ENCODE results near the gene RCOR2. TPM values are rescaled to one million over a fixed set of nuclear protein-coding genes. Genes with fewer than 3 reads are reported as not detected.

Gene RCOR2
- total and polyA plus RNA-seq, 8 donors, result 0.35 to 1.6 (median 0.92) TPM; not detected in 3

DNA sequence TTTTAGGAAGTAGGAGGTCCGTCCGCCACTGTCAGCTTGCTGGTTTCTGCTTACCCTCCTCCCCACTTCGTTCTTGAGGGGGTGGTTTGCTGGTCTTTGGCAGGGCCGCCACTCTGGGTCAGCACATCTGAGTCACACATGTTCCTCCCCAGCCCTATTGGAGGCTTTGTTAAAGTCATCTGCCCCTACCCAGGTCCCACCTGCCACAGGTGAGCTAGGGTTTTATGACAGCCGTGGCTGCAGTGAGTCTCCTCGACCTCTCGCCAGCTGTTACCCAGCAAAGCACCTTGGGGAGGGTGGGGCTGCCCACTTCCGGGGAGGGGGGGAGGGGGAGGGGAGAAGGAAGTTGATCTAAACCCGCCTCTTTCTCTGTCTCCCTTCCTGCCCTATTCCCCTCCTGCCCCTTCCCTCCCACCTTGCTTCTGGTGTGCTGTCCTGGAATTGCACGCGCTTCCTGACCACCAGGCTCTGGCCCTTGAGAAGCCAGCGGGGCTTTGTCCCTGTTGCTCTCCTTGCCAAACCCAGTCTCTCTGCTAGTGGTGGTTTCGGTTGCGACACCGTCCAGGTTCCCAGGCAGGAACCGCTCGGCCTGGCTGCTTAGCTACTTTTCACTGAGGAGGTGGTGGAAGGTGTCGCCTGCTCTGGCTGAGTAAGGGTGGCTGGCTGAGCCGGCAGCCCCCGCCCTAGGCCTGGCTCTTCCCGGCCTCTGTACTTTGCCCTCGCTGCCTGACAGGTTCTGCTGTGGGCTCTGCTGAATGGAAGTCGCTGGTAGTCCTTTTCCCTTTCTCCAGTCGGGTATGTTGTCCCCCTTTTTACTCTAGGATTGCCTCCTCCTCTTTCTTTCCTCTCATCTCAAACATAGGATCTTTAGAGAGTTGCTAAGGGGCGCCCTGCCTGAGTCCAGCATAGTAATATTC is 28.5 kb downstream of the RCOR2 start:
- peaks cover 50 to 91% (median 79%) of the 10 kb centered on the region in 4 donors for H3K4me1 ChIP-seq
- H3K27ac ChIP-seq, result peak overlapping the region; percentile 86 to 94 (median 91)
- peaks cover 0 to 4% (median 2%) of the 10 kb centered on the region in 4 donors for H3K36me3 ChIP-seq
- H3K4me3 ChIP-seq, result peak overlapping the region; percentile 31 to 47 (median 39)
- peak in 2 of 3 donors; percentile 2 to 45 for TF ChIP-seq POLR2AphosphoS5 (IDR thresholded peaks at IDR 0.05)
- TF ChIP-seq POLR2A (IDR thresholded peaks at IDR 0.05), result no peak
- 8 to 24% (median 13%) methylated on average over 18 to 25 of the region's 25 CpGs for WGBS, 5 donors
- peak; percentile 83 to 89 for DNase-seq
- no peaks in the 10 kb centered on the region for H3K27me3 ChIP-seq
- intact Hi-C loops (cut with DNase I; ENCODE audit: low total_unique reads), result no loop called here
- H3K9me3 ChIP-seq, result no peaks in the 10 kb centered on the region

DNA sequence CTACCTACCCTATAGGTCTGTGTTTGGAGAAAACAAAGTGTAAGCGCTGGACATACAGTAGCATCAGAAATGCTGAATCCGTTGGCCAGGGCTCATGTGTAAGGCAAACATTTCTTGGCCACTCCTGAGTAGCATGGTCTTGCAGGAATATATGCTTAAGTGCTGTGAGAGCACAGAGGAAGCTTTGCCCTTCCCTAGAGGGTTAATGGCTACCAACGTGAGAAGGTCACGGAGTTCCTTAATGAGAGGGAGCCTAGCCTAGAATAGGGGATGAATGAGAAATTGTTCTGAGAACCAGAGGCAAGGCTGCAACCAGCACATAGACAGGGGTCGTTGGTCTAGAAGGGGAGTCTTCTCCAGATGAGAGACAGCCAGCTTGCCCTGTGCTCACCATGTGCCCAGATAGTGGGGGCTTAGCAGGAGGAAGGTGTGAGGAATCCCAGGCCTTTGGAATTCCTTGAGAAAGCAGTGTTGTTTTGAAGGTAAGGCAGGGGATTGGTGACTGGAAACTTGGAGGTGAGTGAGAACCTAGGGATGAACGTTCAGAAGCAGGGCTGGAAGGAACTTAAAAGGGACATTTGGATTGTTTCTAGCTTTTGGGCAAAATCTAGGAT is 29.5 kb downstream of the RCOR2 start:
- H3K4me1 ChIP-seq, result peaks cover 50 to 99% (median 87%) of the 10 kb centered on the region in 4 donors
- TF ChIP-seq, protein P1, sequence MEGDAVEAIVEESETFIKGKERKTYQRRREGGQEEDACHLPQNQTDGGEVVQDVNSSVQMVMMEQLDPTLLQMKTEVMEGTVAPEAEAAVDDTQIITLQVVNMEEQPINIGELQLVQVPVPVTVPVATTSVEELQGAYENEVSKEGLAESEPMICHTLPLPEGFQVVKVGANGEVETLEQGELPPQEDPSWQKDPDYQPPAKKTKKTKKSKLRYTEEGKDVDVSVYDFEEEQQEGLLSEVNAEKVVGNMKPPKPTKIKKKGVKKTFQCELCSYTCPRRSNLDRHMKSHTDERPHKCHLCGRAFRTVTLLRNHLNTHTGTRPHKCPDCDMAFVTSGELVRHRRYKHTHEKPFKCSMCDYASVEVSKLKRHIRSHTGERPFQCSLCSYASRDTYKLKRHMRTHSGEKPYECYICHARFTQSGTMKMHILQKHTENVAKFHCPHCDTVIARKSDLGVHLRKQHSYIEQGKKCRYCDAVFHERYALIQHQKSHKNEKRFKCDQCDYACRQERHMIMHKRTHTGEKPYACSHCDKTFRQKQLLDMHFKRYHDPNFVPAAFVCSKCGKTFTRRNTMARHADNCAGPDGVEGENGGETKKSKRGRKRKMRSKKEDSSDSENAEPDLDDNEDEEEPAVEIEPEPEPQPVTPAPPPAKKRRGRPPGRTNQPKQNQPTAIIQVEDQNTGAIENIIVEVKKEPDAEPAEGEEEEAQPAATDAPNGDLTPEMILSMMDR (IDR thresholded peaks at IDR 0.05), result peak in 1 of 7 experiments; percentile 9
- no peak for TF ChIP-seq POLR2A (IDR thresholded peaks at IDR 0.05)
- H3K36me3 ChIP-seq, result peaks cover 0 to 4% (median 2%) of the 10 kb centered on the region in 4 donors

DNA sequence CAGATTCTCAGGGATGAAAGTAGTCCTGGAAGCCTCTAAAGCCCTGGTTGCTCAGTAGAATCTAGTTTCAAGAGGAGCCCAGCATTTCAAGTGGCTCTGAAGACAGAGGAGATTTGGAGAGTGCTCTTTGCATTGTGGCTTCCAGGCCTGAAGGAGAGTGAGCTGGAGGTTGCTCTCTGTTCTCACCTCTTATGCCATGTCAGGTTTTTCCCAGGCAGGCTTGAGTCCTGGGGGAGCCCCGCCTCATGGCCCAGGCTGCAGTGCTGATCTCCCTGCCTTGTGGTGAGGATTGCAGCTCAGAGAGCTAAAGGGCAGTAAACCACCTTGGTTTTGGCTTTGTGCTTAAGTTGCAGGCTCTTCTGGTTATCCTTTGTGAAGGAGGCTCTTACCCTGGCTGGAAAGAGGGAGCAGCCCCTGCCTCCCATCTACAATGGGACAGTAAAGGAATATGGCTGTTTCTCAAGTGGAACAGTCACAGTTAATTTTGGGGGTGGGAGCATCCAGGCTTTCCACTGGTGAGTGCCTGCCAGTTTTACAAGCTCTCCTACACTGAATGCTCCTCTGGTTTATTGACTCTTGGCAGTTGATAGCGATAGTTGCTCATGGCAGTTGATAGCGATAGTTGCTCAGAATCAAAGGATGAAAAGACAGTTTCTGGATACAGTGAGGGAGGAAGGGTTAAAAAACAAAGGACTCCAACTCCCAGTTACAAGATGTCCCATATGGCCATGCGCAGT is 32.6 kb downstream of the RCOR2 start:
- peaks cover 44 to 96% (median 76%) of the 10 kb centered on the region in 4 donors for H3K4me1 ChIP-seq

More for the DNA sequence above, 29.5 kb downstream of the RCOR2 start:
- no peaks in the 10 kb centered on the region for H3K27me3 ChIP-seq
- peak overlapping the region in 1 of 4 donors; percentile 43 for H3K4me3 ChIP-seq
- H3K27ac ChIP-seq, result peak overlapping the region; percentile 64 to 93 (median 87)
- no peaks in the 10 kb centered on the region for H3K9me3 ChIP-seq
- 29 to 41% (median 34%) methylated on average over 6 of the region's 6 CpGs for WGBS, 5 donors
- DNase-seq, result no peak
- intact Hi-C loops (cut with DNase I; ENCODE audit: low total_unique reads), result no loop called here

DNA sequence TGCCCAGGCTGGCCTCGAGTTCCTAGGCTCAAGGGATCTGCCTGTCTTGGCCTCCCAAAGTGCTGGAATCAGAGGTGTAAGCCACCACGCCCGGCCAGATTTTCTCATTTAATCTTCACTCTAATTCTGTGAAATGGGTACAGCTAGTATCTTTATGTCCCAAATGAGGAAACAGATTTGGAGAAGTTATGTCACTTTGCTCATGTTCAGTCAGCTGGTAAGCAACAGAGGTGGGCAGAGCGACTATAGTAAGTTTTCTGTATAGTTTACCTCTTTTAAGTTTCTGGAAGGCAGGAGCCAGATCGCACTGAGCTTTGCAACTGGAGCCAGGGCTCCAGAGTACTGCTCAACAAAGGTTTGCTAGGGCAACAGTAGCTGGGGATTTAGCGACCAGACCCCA is 33.2 kb downstream of the RCOR2 start:
- TF ChIP-seq POLR2AphosphoS5 (IDR thresholded peaks at IDR 0.05) (no peak), POLR2A (IDR thresholded peaks at IDR 0.05) (no peak), EP300 (IDR thresholded peaks at IDR 0.05) (no peak)
- TF ChIP-seq, protein P1 (IDR thresholded peaks at IDR 0.05), result no peak
- Histone ChIP-seq H3K27me3 (no peaks in the 10 kb centered on the region), H3K4me1 (peaks cover 43 to 96% (median 76%) of the 10 kb centered on the region in 4 donors), H3K9me3 (no peaks in the 10 kb centered on the region), H3K4me3 (no peak overlapping the region), H3K36me3 (peaks cover 0 to 4% (median 2%) of the 10 kb centered on the region in 4 donors), H3K27ac (peak overlapping the region in 3 of 5 donors; percentile 5 to 18 (median 14))
- intact Hi-C loops (cut with DNase I; ENCODE audit: low total_unique reads), result no loop called here
- WGBS, 5 donors, result 71 to 91% (median 83%) methylated on average over 6 of the region's 6 CpGs
- DNase-seq, result no peak

More for the DNA sequence above, 32.6 kb downstream of the RCOR2 start:
- intact Hi-C loops (cut with DNase I; ENCODE audit: low total_unique reads), result no loop called here
- Histone ChIP-seq H3K27ac (peak overlapping the region in 3 of 5 donors; percentile 5 to 18 (median 14)), H3K27me3 (no peaks in the 10 kb centered on the region), H3K9me3 (no peaks in the 10 kb centered on the region), H3K36me3 (no peaks in the 10 kb centered on the region), H3K4me3 (no peak overlapping the region)
- TF ChIP-seq, protein P1 (IDR thresholded peaks at IDR 0.05), result no peak
- TF ChIP-seq EP300 (IDR thresholded peaks at IDR 0.05) (no peak), POLR2A (IDR thresholded peaks at IDR 0.05) (no peak), POLR2AphosphoS5 (IDR thresholded peaks at IDR 0.05) (peak in 1 of 3 donors; percentile 22)
- DNase-seq, result no peak
- 37 to 75% (median 53%) methylated on average over 4 of the region's 4 CpGs for WGBS, 5 donors
